NK-92 treated with Interleukin-12 subunit alpha and Interleukin-12 subunit beta, amount 100 ng/mL, for 24 hours (cell line): ENCODE results near the gene SF3A1.

ENCODE experiments used
- DNase-seq: peaks from one replicate; lab custom pipeline; 2025; lab: John Stamatoyannopoulos, UW

SF3A1 gene

DNA sequence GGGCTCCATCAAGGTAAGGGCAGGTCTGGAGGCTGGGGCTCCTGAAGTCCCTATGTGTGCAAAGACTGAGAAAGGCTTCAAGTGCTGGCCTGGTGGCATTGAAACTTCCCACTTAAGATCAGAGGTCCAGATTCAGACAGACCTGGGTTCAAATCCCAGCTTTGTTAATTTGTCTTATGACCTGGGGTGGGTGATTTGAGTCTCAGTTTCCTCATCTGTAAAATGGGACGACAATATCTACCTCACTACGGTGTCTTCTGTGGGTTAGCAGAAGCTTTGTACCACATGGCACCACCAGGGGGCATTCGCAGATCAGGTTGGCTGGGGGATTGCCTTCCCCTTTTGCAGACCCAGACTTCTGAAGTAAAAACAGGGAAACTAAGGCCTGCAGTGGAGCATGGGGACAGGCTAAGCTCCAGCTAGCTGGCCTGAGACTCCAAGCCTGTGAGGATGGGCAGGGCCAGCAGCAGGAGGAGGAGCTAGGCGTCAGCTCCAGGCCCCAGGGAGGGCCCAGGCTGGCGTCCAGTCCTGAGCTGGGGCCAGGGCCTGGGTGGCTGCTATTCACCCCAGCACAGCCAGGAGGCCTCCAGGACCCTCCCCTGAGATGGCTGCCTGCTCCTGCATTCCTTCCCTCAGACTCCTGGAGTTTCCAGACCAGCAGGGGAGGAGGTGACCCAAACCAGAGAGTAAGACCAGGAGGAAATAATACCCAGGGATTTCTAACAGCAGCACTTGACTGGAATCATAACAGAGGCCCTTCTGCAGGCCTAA, 68.9 kb downstream of the SF3A1 start:
- DNase-seq = peak; percentile 36

DNA sequence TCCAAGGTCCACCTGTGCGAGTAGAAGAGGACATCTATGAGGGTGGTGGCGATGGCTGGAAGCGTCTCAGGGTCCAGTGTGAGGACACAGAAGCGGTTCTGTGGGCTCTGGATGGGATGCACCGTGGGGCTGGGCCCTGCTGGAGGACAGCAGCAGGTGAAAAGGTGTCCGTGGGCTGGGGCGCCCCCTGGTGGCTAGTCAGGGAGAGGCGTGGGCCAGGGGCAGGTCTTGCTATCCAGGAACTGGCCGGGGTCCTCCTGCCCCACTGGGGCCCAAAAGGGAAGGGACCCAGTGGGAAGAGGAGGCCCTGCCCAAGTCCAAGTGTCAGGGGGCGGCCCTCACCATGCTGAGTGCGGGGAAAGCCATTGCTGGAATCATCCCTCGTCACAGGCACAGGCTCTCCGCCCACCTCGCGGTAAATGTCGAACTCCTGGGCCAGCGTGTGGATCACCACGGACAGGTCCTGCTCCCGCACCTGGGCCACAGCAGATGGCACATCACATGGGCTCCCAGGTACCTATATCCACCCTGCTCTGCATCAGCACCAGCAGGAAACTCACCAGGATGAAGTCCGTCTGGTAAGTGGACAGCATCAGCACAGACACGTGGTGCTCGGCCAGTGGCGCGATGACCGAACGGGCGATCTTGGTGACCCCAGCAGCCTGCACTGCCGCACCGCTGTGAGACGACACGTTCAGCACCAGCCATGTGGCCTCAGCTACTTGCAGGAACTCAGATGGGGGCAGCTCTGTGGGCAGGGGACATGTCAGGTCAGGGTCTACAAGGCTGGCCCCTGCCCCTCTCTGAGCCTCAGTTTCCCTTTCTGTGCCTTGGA, 69.7 kb downstream of the SF3A1 start:
- peak; percentile 51 for DNase-seq

DNA sequence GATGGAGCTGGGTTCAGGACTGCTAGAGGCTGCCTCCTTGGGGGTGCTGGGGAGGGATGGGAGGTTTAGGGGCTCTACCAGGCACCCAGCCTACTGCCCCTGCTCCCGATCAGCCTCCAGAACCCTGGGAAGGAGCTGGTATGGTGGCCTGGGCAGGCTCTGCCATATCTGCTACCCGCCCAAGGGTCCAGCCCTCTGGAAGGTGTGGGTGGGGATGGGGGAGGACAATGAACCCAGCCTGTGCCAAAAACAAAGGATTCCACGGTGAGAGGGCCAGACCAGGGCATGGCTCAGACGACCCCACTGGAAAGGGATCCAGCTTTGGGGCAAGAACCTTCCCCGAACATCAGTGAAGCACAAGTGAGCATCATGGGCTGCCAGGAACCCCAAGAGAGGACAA, 70.4 kb downstream of the SF3A1 start:
- DNase-seq = no peak

DNA sequence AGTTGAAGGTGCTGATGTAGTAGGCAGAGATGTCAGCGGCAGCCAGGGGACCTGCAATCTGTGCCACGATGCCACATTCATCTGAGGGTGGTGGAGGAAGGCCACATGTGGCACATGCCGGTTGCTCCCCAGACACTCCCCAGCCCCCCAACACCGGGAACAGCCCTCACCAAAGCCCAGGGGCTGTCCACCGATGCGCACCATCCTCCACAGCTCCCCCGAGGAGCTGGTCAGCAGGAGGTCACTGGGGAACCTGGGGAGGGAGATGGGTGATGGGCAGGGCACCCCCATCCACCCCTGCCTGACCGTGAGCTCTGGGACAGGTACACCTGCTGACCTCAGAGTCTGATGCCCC, 70.9 kb downstream of the SF3A1 start:
- DNase-seq = no peak

- no peak for DNase-seq
Observed at GRCh38 chr22:30285176-30285845, 71.4 kb downstream of the SF3A1 start.

DNA sequence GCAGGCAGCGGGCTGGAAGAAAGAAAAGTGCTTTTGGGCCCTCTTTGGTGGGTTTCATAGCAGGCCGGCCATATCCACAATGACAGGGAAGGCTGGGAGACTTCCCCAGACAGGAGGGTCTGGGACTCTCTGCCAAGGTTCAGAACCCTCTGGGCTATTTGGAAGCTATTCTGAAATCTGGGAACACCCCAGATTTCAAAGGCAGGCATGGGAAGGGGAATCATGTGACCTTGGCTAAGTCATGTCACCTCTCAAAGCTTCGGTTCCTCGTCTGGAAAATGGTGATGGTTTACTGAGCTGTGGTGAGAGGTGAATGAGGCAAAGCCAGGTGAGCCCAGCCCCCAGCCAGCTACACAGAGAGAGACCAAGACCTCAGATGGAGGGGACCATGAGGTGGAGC, 72.0 kb downstream of the SF3A1 start:
- DNase-seq = no peak

- no peak for DNase-seq
Observed at GRCh38 chr22:30284172-30284571, 72.5 kb downstream of the SF3A1 start.

- DNase-seq = no peak
Observed at GRCh38 chr22:30283342-30283741, 73.4 kb downstream of the SF3A1 start.

- DNase-seq = no peak
Observed at GRCh38 chr22:30282616-30283046, 74.1 kb downstream of the SF3A1 start.
